ENCODE measurements around the gene MINDY1. TPM values are rescaled to one million over a fixed set of nuclear protein-coding genes. Genes with fewer than 3 reads are reported as not detected.

The MINDY1 gene
- total RNA-seq, 1 donor from 2014 or later: 5.5 TPM

- no peak overlapping the region for H3K4me3 ChIP-seq (ENCODE audit: low read depth, low read length)
- TF ChIP-seq CTCF (IDR thresholded peaks at IDR 0.05; ENCODE audit: insufficient read depth, low read length, severe bottlenecking): no peak
- H3K27me3 ChIP-seq (ENCODE audit: control insufficient read depth, insufficient read depth, low read length): no peaks in the 10 kb centered on the region
- DNase-seq (ENCODE audit: low read depth): no peak
- no peak for FAIRE-seq
- H3K36me3 ChIP-seq (ENCODE audit: control insufficient read depth, insufficient read depth, low read length): peaks cover 4% of the 10 kb centered on the region
These were observed 19.8 kb upstream of the MINDY1 start for GRCh38 chr1:151026460-151026859.

- H3K36me3 ChIP-seq (ENCODE audit: control insufficient read depth, insufficient read depth, low read length): peaks cover 4% of the 10 kb centered on the region
- TF ChIP-seq CTCF (IDR thresholded peaks at IDR 0.05; ENCODE audit: insufficient read depth, low read length, severe bottlenecking): peak; percentile 83
- no peaks in the 10 kb centered on the region for H3K27me3 ChIP-seq (ENCODE audit: control insufficient read depth, insufficient read depth, low read length)
- H3K4me3 ChIP-seq (ENCODE audit: low read depth, low read length): no peak overlapping the region
- FAIRE-seq: peak; percentile 13
- peak; percentile 64 for DNase-seq (ENCODE audit: low read depth)
These were observed 17.9 kb upstream of the MINDY1 start for GRCh38 chr1:151024540-151025146.

GRCh38 chr1:151013518-151013917 is 6.8 kb upstream of the MINDY1 start:
- FAIRE-seq: no peak
- Histone ChIP-seq H3K36me3 (ENCODE audit: control insufficient read depth, insufficient read depth, low read length) (no peaks in the 10 kb centered on the region), H3K4me3 (ENCODE audit: low read depth, low read length) (no peak overlapping the region), H3K27me3 (ENCODE audit: control insufficient read depth, insufficient read depth, low read length) (no peaks in the 10 kb centered on the region)
- DNase-seq (ENCODE audit: low read depth): no peak
- no peak for TF ChIP-seq CTCF (IDR thresholded peaks at IDR 0.05; ENCODE audit: insufficient read depth, low read length, severe bottlenecking)

- H3K4me3 ChIP-seq (ENCODE audit: low read depth, low read length): no peak overlapping the region
- FAIRE-seq: no peak
- TF ChIP-seq CTCF (IDR thresholded peaks at IDR 0.05; ENCODE audit: insufficient read depth, low read length, severe bottlenecking): no peak
- DNase-seq (ENCODE audit: low read depth): no peak
- no peaks in the 10 kb centered on the region for H3K36me3 ChIP-seq (ENCODE audit: control insufficient read depth, insufficient read depth, low read length)
- no peaks in the 10 kb centered on the region for H3K27me3 ChIP-seq (ENCODE audit: control insufficient read depth, insufficient read depth, low read length)
These were observed 6.2 kb upstream of the MINDY1 start for GRCh38 chr1:151012684-151013471.

- Histone ChIP-seq H3K36me3 (ENCODE audit: control insufficient read depth, insufficient read depth, low read length) (no peaks in the 10 kb centered on the region), H3K4me3 (ENCODE audit: low read depth, low read length) (no peak overlapping the region), H3K27me3 (ENCODE audit: control insufficient read depth, insufficient read depth, low read length) (no peaks in the 10 kb centered on the region)
- DNase-seq (ENCODE audit: low read depth): no peak
- no peak for FAIRE-seq
- no peak for TF ChIP-seq CTCF (IDR thresholded peaks at IDR 0.05; ENCODE audit: insufficient read depth, low read length, severe bottlenecking)
These were observed 4.6 kb upstream of the MINDY1 start for GRCh38 chr1:151011154-151011850.
